Spleen (tissue), 7 donors: Measurements from ENCODE around the gene GIPC3.

Experiments
- CTCF ChIP-seq, 11 experiments: fragments of 200-600 bp in 7 of 11; fragments of 450-650 bp in 4 of 11; sonication (generic) in 4 of 11; IDR thresholded peaks in 8 of 11; conservative IDR thresholded peaks in 3 of 11; 1 replicate in 7 of 11; 2 replicates in 4 of 11; pipeline versions ENCODE4 v1.4.0 to v1.8.0; 2016 to 2021; ENCODE audit warnings: antibody characterized with exemption in 11 of 11, inconsistent platforms in 4 of 11, mild to moderate bottlenecking in 1 of 11
- POLR2A ChIP-seq, 3 donors: fragments of 450-650 bp; IDR thresholded peaks; one replicate each; pipeline ENCODE4 v1.5.1; 2017; ENCODE audit warnings: antibody characterized with exemption in 3 of 3, mild to moderate bottlenecking in 1 of 3
- POLR2AphosphoS5 ChIP-seq, 3 donors: sonication (generic); formaldehyde crosslinking; IDR thresholded peaks; one replicate each; pipeline ENCODE4 v1.5.1; 2017; ENCODE audit warnings: antibody characterized with exemption in 3 of 3
- donor health status: DM: no; HTN: no; CAD: no; lungs with moderate emphysema.
- donor health status: DM: no; HTN: no; CAD: no.
- donor health status: DM: no; HTN: no; CAD: no.

- TF ChIP-seq CTCF (IDR thresholded peaks at IDR 0.05 in 8 of 11, conservative IDR thresholded peaks at IDR 0.05 in 3 of 11) (no peak), POLR2A (IDR thresholded peaks at IDR 0.05) (no peak), POLR2AphosphoS5 (IDR thresholded peaks at IDR 0.05) (peak; percentile 7 to 71 (median 32))
These were observed 36.7 kb upstream of the GIPC3 start for GRCh38 chr19:3548606-3549005.
